ENCODE data around the gene RHBG.

RHBG gene

GRCh38 chr1:156386134-156386901 is 17.3 kb downstream of the RHBG start:
- no peak for DNase-seq (ENCODE audit: low read depth in 2 of 2)

GRCh38 chr1:156386949-156387869 is 18.2 kb downstream of the RHBG start:
- no peak for DNase-seq (ENCODE audit: low read depth in 2 of 2)

GRCh38 chr1:156387870-156388173 is 18.8 kb downstream of the RHBG start:
- DNase-seq (ENCODE audit: low read depth in 2 of 2): no peak

GRCh38 chr1:156388174-156389137 is 19.4 kb downstream of the RHBG start:
- no peak for DNase-seq (ENCODE audit: low read depth in 2 of 2)

GRCh38 chr1:156389311-156389710 is 20.3 kb downstream of the RHBG start:
- DNase-seq (ENCODE audit: low read depth in 2 of 2): no peak

GRCh38 chr1:156390469-156391365 is 21.7 kb downstream of the RHBG start:
- DNase-seq (ENCODE audit: low read depth in 2 of 2): no peak

- DNase-seq (ENCODE audit: low read depth in 2 of 2): no peak
These were observed 22.3 kb downstream of the RHBG start for GRCh38 chr1:156391366-156391677.

- DNase-seq (ENCODE audit: low read depth in 2 of 2): no peak
These were observed 22.7 kb downstream of the RHBG start for GRCh38 chr1:156391701-156392100.

- DNase-seq (ENCODE audit: low read depth in 2 of 2): no peak
These were observed 23.4 kb downstream of the RHBG start for GRCh38 chr1:156392452-156392853.

GRCh38 chr1:156393095-156393494 is 24.1 kb downstream of the RHBG start:
- no peak for DNase-seq (ENCODE audit: low read depth in 2 of 2)

- no peak for DNase-seq (ENCODE audit: low read depth in 2 of 2)
These were observed 25.1 kb downstream of the RHBG start for GRCh38 chr1:156394082-156394481.

- DNase-seq (ENCODE audit: low read depth in 2 of 2): no peak
These were observed 25.9 kb downstream of the RHBG start for GRCh38 chr1:156394835-156395461.

- no peak for DNase-seq (ENCODE audit: low read depth in 2 of 2)
These were observed 30.5 kb downstream of the RHBG start for GRCh38 chr1:156399355-156400125.

- DNase-seq (ENCODE audit: low read depth in 2 of 2): no peak
These were observed 31.4 kb downstream of the RHBG start for GRCh38 chr1:156400191-156400935.

GRCh38 chr1:156401041-156401574 is 32.1 kb downstream of the RHBG start:
- DNase-seq (ENCODE audit: low read depth in 2 of 2): no peak

- DNase-seq (ENCODE audit: low read depth in 2 of 2): no peak
These were observed 32.7 kb downstream of the RHBG start for GRCh38 chr1:156401681-156402081.

- no peak for DNase-seq (ENCODE audit: low read depth in 2 of 2)
These were observed 33.5 kb downstream of the RHBG start for GRCh38 chr1:156402331-156403020.

GRCh38 chr1:156405670-156406069 is 36.7 kb downstream of the RHBG start:
- DNase-seq (ENCODE audit: low read depth in 2 of 2): no peak

Measured in stimulated activated CD8-positive, alpha-beta memory T cell treated with anti-CD3 and anti-CD28 coated beads, Interleukin-7, amount 100 ng/mL, for 4 hours (primary cell).